Neutrophil (primary cell): ENCODE results near the gene DOK7.

Source experiments
- H3K27ac ChIP-seq: fragments of 200-600 bp; sonication (generic); 2 replicates; pipeline ENCODE4 v1.5.1; 2016; ENCODE audit warnings: mild to moderate bottlenecking, moderate library complexity
- H3K27me3 ChIP-seq: fragments of 200-600 bp; sonication (generic); 2 replicates; pipeline ENCODE4 v1.6.0; 2016; ENCODE audit warnings: mild to moderate bottlenecking
- H3K36me3 ChIP-seq: fragments of 200-600 bp; sonication (generic); 2 replicates; pipeline ENCODE4 v1.5.1; 2017
- H3K4me1 ChIP-seq, 2 experiments: fragments of 200-600 bp in 1 of 2; sonication (generic) in 1 of 2; 1 replicate in 1 of 2; 2 replicates in 1 of 2; pipeline versions ENCODE4 v1.5.1 to v1.6.1; 2013 to 2016; ENCODE audit warnings: low read depth in 1 of 2, low read length in 1 of 2, mild to moderate bottlenecking in 1 of 2, moderate library complexity in 1 of 2; ENCODE audit not compliant: control insufficient read depth in 1 of 2, insufficient read depth in 1 of 2
- H3K4me3 ChIP-seq, 2 experiments: fragments of 200-600 bp in 1 of 2; sonication (generic) in 1 of 2; 1 replicate in 1 of 2; 2 replicates in 1 of 2; pipeline ENCODE4 v1.5.1; 2013 to 2016; ENCODE audit warnings: low read depth in 1 of 2, low read length in 1 of 2, mild to moderate bottlenecking in 1 of 2, moderate library complexity in 1 of 2
- H3K9me3 ChIP-seq: fragments of 200-600 bp; sonication (generic); 2 replicates; pipeline ENCODE4 v1.5.1; 2016
- TF ChIP-seq, protein P1 (sequence below): fragments of 200-600 bp; sonication (generic); IDR thresholded peaks from 2 replicates; pipeline ENCODE4 v1.5.1; 2016; ENCODE audit warnings: antibody characterized with exemption

DOK7 gene

GRCh38 chr4:3429651-3430050 is 33.5 kb upstream of the DOK7 start:
- no peaks in the 10 kb centered on the region for H3K4me1 ChIP-seq
- no peaks in the 10 kb centered on the region for H3K36me3 ChIP-seq
- no peak overlapping the region for H3K4me3 ChIP-seq
- H3K27ac ChIP-seq = no peak overlapping the region
- TF ChIP-seq, protein P1, sequence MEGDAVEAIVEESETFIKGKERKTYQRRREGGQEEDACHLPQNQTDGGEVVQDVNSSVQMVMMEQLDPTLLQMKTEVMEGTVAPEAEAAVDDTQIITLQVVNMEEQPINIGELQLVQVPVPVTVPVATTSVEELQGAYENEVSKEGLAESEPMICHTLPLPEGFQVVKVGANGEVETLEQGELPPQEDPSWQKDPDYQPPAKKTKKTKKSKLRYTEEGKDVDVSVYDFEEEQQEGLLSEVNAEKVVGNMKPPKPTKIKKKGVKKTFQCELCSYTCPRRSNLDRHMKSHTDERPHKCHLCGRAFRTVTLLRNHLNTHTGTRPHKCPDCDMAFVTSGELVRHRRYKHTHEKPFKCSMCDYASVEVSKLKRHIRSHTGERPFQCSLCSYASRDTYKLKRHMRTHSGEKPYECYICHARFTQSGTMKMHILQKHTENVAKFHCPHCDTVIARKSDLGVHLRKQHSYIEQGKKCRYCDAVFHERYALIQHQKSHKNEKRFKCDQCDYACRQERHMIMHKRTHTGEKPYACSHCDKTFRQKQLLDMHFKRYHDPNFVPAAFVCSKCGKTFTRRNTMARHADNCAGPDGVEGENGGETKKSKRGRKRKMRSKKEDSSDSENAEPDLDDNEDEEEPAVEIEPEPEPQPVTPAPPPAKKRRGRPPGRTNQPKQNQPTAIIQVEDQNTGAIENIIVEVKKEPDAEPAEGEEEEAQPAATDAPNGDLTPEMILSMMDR = no peak
- no peaks in the 10 kb centered on the region for H3K9me3 ChIP-seq
- H3K27me3 ChIP-seq = no peaks in the 10 kb centered on the region

DNA sequence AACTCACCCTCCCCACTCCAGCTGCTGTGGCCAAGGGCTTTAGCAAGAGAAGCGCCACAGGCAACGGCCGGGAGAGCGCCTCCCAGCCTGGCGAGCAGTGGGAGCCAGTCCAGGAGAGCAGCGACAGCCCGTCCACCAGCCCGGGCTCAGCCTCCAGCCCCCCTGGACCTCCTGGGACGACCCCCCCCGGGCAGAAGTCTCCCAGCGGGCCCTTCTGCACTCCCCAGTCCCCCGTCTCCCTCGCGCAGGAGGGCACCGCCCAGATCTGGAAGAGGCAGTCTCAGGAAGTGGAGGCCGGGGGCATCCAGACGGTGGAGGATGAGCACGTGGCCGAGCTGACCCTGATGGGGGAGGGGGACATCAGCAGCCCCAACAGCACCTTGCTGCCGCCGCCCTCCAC is 32.6 kb upstream of the DOK7 start:
- Histone ChIP-seq H3K36me3 (no peaks in the 10 kb centered on the region), H3K9me3 (no peaks in the 10 kb centered on the region), H3K27ac (no peak overlapping the region), H3K4me1 (no peaks in the 10 kb centered on the region), H3K4me3 (no peak overlapping the region), H3K27me3 (no peaks in the 10 kb centered on the region)
- TF ChIP-seq, protein P1 = no peak

- H3K4me3 ChIP-seq = no peak overlapping the region
- no peaks in the 10 kb centered on the region for H3K9me3 ChIP-seq
- no peaks in the 10 kb centered on the region for H3K27me3 ChIP-seq
- H3K4me1 ChIP-seq = no peaks in the 10 kb centered on the region
- no peak overlapping the region for H3K27ac ChIP-seq
- TF ChIP-seq, protein P1 = no peak
- H3K36me3 ChIP-seq = no peaks in the 10 kb centered on the region
Measured at GRCh38 chr4:3431446-3431993, 31.6 kb upstream of the DOK7 start.

GRCh38 chr4:3432381-3432790 is 30.7 kb upstream of the DOK7 start:
- Histone ChIP-seq H3K27me3 (no peaks in the 10 kb centered on the region), H3K27ac (no peak overlapping the region), H3K4me1 (no peaks in the 10 kb centered on the region), H3K9me3 (no peaks in the 10 kb centered on the region), H3K36me3 (no peaks in the 10 kb centered on the region), H3K4me3 (no peak overlapping the region)
- TF ChIP-seq, protein P1 = no peak

- TF ChIP-seq, protein P1 = no peak
- Histone ChIP-seq H3K27me3 (no peaks in the 10 kb centered on the region), H3K4me1 (no peaks in the 10 kb centered on the region), H3K9me3 (no peaks in the 10 kb centered on the region), H3K4me3 (no peak overlapping the region), H3K27ac (no peak overlapping the region), H3K36me3 (no peaks in the 10 kb centered on the region)
Measured at GRCh38 chr4:3433138-3433869, 29.8 kb upstream of the DOK7 start.
